ENCODE measurements around the gene AKAP8. TPM values are rescaled to one million over a fixed set of nuclear protein-coding genes. Genes with fewer than 3 reads are reported as not detected.

Gene AKAP8
- total and polyA plus RNA-seq, 9 of the 15 experiments (the other 6 are each of a cell fraction or from before 2014, with no cell fraction given): 3.4 to 56.5 (median 15.0) TPM

DNA sequence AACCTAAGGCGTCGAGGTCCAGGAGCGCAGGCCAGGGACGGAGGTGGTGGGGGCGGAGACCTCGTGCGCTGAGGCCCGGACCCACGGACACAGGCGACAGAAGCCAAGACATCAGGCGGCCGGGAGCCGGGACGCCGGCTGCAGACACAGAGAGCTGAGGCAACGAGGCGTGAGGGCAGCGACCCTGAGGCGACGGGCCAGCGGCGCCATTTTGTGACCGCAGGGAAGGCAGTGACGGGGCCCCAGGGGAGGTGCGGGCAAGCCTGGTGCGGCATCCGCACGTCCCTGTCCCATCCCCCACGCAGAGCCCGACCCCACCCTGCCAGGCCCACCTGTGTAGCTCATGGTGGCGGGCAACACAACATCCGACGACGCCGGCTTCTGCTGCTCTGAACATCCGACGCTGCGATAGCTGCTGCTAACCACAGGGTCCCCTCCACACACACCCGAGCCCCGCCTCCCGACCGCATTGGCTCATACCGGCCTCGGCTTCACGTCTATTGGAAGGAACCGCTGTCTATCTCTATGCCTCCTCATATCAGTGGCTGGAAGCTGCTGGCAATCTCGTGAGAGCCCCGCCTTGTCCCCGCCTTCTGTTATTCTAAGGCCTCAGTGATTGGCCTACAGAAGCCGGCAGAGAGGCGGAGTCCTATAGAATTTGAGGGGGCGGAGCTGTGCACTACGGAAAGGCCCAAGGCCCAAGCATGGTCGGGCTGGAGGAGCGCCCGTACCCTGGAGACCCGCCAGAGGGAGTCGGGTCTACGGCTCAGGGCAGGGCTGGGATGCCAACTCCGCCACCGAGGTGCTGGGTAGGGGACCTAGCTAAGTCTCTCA is 39.2 kb upstream of the AKAP8 start, which contains the start of gene AKAP8L (continued):
- TF ChIP-seq ZFPM2 (CRISPR knock-in tag; IDR thresholded peaks at IDR 0.05) (no peak), EP400 (IDR thresholded peaks at IDR 0.05) (peak; percentile 97), E2F5 (CRISPR knock-in tag; IDR thresholded peaks at IDR 0.05) (no peak; the same call in 1 of the 2 replicates), HOXB6 (CRISPR knock-in tag; IDR thresholded peaks at IDR 0.05; ENCODE audit: borderline replicate concordance) (no peak), CTBP1 (IDR thresholded peaks at IDR 0.05; ENCODE audit: borderline replicate concordance) (peak; percentile 36; the same call in 1 of the 2 replicates), RBFOX2 (IDR thresholded peaks at IDR 0.05; ENCODE audit: low read depth, low read length) (peak; percentile 93), ZFP1 (CRISPR knock-in tag; IDR thresholded peaks at IDR 0.05) (no peak), CHAMP1 (IDR thresholded peaks at IDR 0.05) (no peak), TBL1XR1 (IDR thresholded peaks at IDR 0.05; ENCODE audit: low read length in 2 of 2) (0 out of 4 replicates have a peak, but pooled peaks of 1 of the 2 experiments have one; percentile 13), ZBTB9 (CRISPR knock-in tag; IDR thresholded peaks at IDR 0.05) (0 out of 2 replicates have a peak, but pooled peaks have one; percentile 29), ZNF121 (CRISPR knock-in tag; conservative IDR thresholded peaks at IDR 0.05) (no peak), SREBF1 (IDR thresholded peaks at IDR 0.05; ENCODE audit: borderline replicate concordance, low read depth, low read length) (peak; percentile 87), ZBED1 (IDR thresholded peaks at IDR 0.05) (no peak; the same call in 1 of the 2 replicates), ESRRA (IDR thresholded peaks at IDR 0.05; ENCODE audit: borderline replicate concordance, low read depth) (peak; percentile 92; the same call in 1 of the 2 replicates), POLR3G (IDR thresholded peaks at IDR 0.05; ENCODE audit: extremely low read depth, insufficient read length, insufficient replicate concordance) (no peak)
- TF ChIP-seq, protein P1, sequence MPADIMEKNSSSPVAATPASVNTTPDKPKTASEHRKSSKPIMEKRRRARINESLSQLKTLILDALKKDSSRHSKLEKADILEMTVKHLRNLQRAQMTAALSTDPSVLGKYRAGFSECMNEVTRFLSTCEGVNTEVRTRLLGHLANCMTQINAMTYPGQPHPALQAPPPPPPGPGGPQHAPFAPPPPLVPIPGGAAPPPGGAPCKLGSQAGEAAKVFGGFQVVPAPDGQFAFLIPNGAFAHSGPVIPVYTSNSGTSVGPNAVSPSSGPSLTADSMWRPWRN (IDR thresholded peaks at IDR 0.05; ENCODE audit: low read depth): no peak
- TF ChIP-seq, protein P2, sequence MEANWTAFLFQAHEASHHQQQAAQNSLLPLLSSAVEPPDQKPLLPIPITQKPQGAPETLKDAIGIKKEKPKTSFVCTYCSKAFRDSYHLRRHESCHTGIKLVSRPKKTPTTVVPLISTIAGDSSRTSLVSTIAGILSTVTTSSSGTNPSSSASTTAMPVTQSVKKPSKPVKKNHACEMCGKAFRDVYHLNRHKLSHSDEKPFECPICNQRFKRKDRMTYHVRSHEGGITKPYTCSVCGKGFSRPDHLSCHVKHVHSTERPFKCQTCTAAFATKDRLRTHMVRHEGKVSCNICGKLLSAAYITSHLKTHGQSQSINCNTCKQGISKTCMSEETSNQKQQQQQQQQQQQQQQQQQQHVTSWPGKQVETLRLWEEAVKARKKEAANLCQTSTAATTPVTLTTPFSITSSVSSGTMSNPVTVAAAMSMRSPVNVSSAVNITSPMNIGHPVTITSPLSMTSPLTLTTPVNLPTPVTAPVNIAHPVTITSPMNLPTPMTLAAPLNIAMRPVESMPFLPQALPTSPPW (CRISPR knock-in tag; IDR thresholded peaks at IDR 0.05): peak; percentile 72; the same call in 1 of the 2 replicates
- TF ChIP-seq, protein P3, sequence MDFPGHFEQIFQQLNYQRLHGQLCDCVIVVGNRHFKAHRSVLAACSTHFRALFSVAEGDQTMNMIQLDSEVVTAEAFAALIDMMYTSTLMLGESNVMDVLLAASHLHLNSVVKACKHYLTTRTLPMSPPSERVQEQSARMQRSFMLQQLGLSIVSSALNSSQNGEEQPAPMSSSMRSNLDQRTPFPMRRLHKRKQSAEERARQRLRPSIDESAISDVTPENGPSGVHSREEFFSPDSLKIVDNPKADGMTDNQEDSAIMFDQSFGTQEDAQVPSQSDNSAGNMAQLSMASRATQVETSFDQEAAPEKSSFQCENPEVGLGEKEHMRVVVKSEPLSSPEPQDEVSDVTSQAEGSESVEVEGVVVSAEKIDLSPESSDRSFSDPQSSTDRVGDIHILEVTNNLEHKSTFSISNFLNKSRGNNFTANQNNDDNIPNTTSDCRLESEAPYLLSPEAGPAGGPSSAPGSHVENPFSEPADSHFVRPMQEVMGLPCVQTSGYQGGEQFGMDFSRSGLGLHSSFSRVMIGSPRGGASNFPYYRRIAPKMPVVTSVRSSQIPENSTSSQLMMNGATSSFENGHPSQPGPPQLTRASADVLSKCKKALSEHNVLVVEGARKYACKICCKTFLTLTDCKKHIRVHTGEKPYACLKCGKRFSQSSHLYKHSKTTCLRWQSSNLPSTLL (IDR thresholded peaks at IDR 0.05): no peak
